GM19452 (cell line): ENCODE results near the gene ANTXR1.

ENCODE experiments used
- ATAC-seq: cut with Tn5 transposase; IDR thresholded peaks from one replicate; pipeline ENCODE4 v1.9.1; 2021; ENCODE audit not compliant: unreplicated experiment

ANTXR1 gene

GRCh38 chr2:69013142-69013839 lies at the start of gene ANTXR1:
Gene ANTXR1, plus strand, starts transcription at chr2:69013179. Its CDS starts 321 bp downstream, at chr2:69013500.
- ATAC-seq = no peak

DNA sequence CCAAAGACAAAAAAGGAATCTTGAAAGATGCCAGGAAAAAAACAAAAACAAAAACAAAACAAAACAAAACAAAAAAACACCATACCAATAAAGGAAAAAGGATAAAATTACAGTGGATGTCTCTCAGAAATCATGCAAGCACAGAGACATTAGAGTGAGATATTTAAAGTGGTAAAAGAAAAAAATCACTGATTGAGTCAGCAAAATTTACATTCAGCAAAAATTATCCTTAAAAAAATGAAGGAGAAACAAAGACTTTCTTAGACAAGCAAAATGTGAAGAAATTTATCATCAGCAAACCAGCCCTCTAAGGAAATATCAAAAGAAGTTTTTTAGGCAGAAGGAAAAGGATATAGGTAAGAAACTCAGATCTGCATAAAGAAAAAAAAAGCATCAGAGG lies 48.7 kb upstream of the ANTXR1 start:
- ATAC-seq = no peak

DNA sequence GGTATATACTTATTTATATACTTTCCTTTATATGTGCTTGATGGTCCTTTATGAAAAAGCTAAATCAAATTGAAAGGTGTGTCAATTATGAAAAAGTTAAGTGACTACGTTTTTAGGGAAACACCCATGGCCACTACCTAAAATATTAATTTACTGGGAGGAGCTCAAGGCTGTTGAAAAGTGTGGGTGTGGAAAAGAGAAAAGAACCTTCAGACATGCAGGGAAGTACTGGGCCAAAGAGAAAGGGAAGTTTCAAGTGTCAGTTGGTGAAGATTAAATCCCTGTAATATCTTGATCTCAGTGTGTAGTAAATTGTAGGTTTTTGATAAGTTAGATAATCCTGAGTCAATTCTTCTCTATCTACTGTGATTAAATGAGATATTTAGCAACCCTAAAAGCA lies 44.8 kb upstream of the ANTXR1 start:
- no peak for ATAC-seq

DNA sequence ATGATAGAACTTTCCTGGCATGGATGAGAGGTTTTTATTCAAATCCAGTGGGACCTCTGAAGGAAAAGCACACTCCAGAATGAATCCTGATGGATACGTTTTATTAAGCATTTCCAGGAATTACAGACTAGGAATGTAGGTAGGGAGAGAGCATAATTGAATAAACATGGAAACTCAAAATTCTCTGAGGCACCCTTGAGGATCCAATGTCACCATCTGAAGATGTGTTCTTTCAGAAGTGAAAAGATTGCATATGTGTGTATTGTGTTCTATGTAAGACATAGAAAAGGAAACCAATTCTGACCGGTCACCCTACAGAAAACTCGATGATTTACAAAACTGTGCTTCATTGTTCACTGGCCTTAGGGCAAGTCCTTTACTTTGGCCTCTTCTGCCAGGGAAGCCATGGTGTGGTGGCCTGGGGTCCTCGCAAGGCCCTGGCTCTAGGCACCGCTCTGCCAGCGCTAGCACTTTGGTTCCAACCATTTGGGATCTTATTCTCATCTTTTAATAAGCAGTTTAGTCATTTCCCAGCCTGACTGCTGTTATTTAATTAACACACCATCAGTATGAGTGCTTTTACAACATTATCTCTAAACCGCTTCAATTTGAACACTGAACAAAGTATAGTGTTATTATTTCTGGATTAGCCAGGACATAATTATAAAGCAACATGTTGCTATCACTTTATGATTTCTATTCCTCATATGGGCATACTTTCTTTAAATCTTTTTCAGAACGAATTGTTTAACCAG lies 43.1 kb upstream of the ANTXR1 start:
- ATAC-seq = no peak

DNA sequence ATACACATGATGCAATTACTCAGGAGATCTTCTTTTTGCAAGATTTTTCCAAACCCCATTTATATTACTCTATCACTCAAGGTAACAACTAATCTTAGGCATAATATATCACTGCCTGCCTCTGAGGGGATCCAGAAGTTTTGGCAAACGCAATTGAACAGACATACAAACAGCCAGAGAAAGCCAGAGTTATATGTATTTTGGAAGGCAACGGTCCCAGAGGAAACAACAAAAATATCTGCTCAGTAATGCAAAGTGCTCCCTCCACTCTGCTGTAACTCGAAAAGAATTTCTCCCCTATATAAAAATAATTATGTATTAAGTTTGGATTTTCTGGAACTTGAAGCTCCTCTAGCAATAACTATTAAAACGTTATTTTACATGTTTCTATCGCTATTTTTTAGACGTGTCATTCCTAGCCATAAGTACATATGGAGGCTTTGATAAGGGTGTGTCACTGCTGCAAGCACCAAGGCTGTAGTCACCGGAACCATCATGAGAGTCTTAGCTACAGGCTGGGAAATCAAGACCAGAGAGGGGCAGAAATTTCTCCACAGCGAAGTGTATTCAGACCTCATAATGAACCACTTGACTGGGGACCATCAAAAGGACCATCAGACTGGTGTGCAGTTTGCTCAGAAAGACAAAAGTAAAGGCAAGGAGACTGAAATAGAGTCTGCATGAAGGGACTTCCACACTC lies 42.3 kb upstream of the ANTXR1 start:
- no peak for ATAC-seq

DNA sequence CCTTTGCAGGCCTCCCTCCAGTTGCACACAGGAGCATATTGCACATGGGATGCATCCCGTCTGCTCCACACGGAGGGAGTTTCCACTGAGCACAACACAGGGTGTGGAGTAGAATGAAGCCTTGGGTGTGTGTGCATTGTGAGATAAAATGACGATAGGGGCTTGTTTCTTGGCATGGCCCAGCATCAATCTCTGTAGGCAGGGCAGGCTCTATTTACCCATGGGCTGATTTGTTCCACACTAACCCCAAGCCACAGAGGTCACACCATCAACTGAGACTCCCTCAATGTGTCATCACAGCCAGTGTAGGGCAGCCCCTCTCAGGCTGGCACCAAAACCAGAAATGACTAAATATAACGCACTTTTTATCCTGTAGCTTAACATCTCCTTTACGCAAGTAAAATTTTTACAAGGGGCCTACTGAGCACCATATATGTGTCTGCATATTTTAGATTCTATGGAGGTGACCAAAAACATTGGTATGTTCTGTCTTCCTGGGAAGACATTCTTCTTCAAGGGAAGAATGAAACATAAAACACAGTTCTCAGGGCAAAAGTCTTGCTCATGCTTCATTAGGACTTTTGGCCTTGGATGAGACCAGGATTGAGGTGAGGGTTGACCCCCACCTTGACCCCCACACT lies 41.3 kb upstream of the ANTXR1 start:
- ATAC-seq = no peak

GRCh38 chr2:68974251-68974650 lies 38.7 kb upstream of the ANTXR1 start, which contains the start of gene GKN1:
Gene GKN1, plus strand, starts transcription at chr2:68974636. Its CDS starts 42 bp downstream, at chr2:68974678.
- ATAC-seq = no peak

DNA sequence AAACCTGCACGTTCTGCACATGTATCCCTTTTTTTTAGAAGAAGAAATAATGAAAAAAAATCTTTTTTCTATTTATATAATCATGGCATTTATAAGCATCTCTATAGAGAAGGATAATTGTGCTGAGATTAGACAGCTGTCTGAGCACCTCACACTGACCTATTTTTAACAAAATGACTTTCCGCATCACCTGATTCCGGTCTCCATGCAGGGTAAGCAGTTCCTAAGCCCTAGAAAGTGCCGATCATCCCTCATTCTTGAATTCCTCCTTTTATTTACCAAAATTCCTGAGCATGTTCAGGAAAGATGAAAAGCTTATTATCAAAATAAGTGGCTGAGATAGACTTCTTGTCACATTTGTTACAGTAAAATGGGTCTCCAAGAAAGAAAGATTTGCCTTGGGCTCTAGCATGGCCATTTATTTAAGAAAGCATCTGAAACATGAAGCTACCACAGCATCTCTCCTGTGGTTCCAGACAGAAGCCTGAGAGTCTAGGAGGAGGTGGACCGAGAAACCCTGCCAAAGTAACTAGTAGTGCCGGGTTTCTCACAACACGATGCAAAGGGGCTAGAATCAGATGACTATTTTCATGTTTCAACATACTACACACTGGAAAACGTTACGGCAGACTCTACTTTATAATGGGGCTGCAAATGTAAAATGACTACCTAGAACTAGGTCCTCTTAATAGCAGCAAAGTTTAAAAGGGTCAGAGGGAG lies 37.9 kb upstream of the ANTXR1 start:
- ATAC-seq = no peak

DNA sequence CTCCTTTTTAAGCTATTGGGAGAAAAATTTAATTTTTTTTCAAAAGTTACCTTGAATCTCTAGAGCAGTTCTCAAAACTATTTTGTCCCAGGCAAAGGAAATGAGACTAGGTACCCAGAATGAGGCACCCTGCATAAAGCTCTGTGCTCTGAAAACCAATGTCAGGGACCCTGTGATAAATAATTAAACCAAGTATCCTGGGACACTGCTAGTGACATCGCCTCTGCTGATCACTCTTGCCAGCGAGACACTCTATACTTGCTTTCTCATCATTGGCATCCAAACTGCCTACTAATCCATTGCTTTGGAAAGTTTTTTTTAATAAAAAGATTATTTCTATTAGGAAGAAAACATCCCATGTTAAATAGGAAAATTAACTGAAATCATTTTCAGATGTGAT lies 37.1 kb upstream of the ANTXR1 start:
- ATAC-seq = no peak

GRCh38 chr2:68977453-68977852 lies 35.5 kb upstream of the ANTXR1 start:
- ATAC-seq = no peak

GRCh38 chr2:68978098-68978497 lies 34.9 kb upstream of the ANTXR1 start:
- ATAC-seq = no peak

DNA sequence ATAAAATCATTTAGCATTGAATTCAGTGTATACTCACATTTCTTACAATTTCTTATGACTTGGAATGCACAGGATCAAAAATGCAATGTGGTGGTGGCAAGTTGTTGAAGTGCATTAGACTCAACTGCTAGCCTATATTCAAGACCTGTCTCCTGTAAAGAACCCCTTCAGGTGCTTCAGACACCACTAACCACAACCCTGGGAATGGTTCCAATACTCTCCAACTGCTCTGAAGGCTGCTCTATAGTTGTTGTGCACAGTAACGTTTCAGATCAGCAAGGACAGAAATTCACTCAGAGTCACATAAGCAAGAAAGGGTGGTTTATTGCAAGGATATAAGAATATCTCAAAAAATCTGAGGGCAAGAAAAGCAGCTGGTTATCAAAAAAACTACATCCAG lies 32.0 kb upstream of the ANTXR1 start:
- ATAC-seq = no peak

- ATAC-seq = no peak
Measured at GRCh38 chr2:68987021-68987503, 25.9 kb upstream of the ANTXR1 start.

DNA sequence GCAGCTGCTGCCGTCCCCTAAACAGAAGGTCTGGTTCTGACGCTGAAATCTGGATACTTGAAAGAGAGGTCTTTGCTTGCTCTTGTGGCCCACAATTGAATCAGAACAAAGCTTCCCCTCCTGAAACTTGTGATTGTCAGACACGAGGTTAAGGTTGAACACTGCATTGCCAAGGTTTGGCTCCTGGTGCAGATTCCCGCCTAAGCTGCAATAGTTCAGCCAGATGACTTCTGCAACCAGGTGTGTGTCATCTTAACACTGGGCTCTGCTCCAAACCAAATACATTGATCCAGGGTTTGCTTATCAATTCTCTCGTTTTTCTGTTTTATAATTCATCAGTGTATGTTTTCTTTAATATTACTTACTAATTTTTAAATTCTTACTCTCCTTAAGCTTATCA lies 23.9 kb upstream of the ANTXR1 start:
- no peak for ATAC-seq

GRCh38 chr2:68992341-68992740 lies 20.6 kb upstream of the ANTXR1 start:
- no peak for ATAC-seq

- no peak for ATAC-seq
Measured at GRCh38 chr2:68992933-68993332, 20.0 kb upstream of the ANTXR1 start.

DNA sequence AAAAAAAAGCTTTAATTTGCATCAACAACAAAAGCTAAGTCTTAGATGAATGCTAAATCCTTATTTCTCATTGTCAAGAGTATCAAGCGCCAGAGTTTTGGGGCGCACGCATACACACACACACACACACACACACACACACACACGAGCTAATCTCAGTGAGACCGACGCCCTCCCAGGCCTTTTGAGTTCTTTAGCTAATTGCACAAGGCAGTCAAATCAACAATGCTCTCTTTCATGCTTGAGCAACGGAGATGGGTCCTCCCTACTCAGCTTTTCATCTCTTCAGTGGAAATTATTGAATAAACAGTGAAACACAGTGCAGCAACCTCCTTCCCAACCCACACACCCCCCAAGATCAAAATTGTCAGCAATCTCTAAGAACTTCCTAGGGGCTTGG lies 19.3 kb upstream of the ANTXR1 start:
- ATAC-seq = no peak

GRCh38 chr2:68994864-68995263 lies 18.1 kb upstream of the ANTXR1 start:
- no peak for ATAC-seq

GRCh38 chr2:68995916-68996315 lies 17.1 kb upstream of the ANTXR1 start:
- ATAC-seq = no peak

DNA sequence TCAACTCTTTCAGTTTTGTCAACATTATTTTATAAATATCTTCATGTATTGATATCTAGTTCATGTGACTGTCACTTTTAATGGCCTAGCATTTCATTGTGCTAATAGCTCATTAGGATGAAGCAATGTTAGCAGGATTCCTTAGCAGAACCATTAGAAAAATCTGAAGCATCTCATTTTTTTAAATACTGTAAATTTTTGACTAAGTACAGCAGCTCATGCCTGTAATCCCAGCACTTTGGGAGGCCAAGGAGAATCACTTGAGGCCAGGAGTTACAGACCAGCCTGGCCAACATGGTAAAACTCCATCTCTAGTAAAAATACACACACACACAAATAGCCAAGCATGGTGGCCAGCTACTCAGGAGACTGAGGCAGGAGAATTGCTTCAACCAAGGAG lies 15.6 kb upstream of the ANTXR1 start:
- ATAC-seq = no peak

DNA sequence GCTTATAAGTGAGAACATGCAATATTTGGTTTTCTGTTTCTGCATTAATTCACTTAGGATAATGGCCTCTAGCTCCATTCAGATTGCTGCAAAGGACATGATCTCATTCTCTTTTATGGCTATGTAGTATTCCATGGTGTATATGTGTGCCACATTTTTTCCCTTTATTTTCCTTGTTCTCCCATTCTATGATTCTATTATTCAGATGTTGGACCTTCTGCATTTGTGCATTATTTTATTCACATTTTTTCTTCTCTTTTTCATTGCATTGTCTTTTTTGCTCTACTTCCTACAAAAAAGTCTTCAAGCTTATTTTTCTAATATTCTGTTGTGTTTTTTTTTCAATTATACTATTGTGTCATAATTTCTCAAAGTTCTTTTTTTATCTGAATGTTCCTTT lies 11.1 kb upstream of the ANTXR1 start:
- ATAC-seq = no peak
